GM12891 (cell line): ENCODE results near the gene ACSS3.

Experiments
- DNase-seq: peaks from one replicate; pipeline ENCODE4 v3.0.0; 2011; ENCODE audit warnings: low spot score; ENCODE audit not compliant: insufficient read length
- FAIRE-seq: peaks from 2 replicates; lab custom pipeline; 2011; peaks lifted over from hg19 to GRCh38; lab: Jason Lieb, UNC
- PAX5 ChIP-seq: IDR thresholded peaks from 2 replicates; pipeline ENCODE4 v1.6.1; 2011; ENCODE audit warnings: low read length, moderate library complexity, mild to moderate bottlenecking; ENCODE audit not compliant: insufficient read depth, severe bottlenecking
- POLR2A ChIP-seq: IDR thresholded peaks from 2 replicates; pipeline ENCODE4 v1.6.1; 2011; ENCODE audit warnings: low read depth, low read length, control low read depth
- POLR2AphosphoS5 ChIP-seq: IDR thresholded peaks from 2 replicates; pipeline ENCODE4 v1.6.1; 2011; ENCODE audit warnings: low read depth, low read length, control low read depth
- POU2F2 ChIP-seq: IDR thresholded peaks from 2 replicates; pipeline ENCODE4 v1.6.1; 2011; ENCODE audit warnings: low read depth, mild to moderate bottlenecking, control low read depth, low read length, moderate library complexity
- SPI1 ChIP-seq: IDR thresholded peaks from 2 replicates; pipeline ENCODE4 v1.6.1; 2011; ENCODE audit warnings: low read depth, low read length, control low read depth
- TAF1 ChIP-seq: IDR thresholded peaks from 2 replicates; pipeline ENCODE4 v1.6.1; 2011; ENCODE audit warnings: low read depth, low read length, control low read depth

ACSS3 gene

DNA sequence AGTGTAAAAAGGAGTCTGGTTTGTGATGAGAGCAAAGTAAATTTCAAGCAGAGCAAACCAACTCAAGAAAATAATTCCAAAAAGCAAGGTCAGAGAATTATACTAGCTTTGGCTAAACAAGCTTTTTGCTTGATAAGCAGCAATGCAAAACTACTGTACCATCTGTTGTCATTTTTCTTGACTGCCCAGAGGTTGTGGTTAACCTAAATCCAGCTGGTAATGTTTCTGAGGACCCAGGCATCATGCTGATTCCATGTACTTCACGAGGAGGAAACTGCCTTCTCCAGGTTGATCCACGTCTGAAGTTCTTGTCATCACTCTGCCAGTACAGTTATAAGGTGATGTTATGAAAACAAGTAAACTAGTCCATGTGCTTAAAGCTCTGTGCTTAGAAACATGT is 185.2 kb downstream of the ACSS3 start:
- TF ChIP-seq TAF1 (no peak), POLR2AphosphoS5 (no peak), PAX5 (no peak), SPI1 (no peak), POLR2A (no peak), POU2F2 (no peak)
- FAIRE-seq (peak; percentile 31), DNase-seq (no peak)

DNA sequence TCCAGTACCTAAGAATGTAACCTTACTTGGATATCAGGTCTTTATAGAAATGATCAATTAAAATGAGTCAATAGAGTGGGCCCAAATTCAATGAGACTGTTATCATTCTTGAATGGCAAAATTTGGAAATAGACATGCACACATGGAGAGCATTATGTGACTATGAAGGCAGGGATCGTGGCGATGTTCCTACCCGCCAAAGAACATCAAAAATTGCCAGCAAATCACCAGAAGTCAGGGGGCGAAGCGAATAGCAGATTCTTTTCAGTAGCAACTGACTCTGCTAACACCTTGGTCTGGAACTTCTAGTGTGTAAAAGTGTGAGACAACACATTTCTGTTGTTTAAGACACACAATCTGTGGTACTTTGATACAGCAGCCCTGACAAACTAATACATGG is 192.5 kb downstream of the ACSS3 start:
- TF ChIP-seq POLR2A (no peak), SPI1 (no peak), POLR2AphosphoS5 (no peak), PAX5 (no peak), POU2F2 (no peak), TAF1 (no peak)
- FAIRE-seq, result no peak
- no peak for DNase-seq

- no peak for TF ChIP-seq SPI1
- TF ChIP-seq POU2F2, result no peak
- TF ChIP-seq POLR2A, result no peak
- no peak for TF ChIP-seq TAF1
- TF ChIP-seq PAX5, result no peak
- TF ChIP-seq POLR2AphosphoS5, result no peak
- no peak for FAIRE-seq
- DNase-seq, result no peak
Measured at GRCh38 chr12:81274637-81275529, 197.0 kb downstream of the ACSS3 start.

DNA sequence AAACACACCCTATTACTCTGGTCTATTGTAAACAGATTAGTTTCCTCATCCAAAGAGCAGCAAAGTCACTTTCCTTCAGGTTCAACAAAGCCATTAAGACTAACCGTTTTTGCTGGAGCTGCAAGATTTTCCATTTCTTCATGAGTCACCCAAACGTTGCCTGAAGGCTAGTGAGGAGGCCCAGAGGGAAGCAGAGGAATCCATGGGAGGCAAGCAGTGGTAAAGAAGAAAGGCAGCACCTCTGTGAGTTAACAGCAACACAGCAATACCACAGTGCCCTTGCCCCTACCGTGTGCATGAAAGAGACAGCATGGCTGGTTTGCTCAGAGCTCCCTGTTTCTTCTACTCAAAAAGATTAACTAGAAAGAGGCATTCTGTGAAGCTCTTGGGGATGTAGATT is 206.3 kb downstream of the ACSS3 start:
- FAIRE-seq, result no peak
- no peak for TF ChIP-seq POLR2AphosphoS5
- no peak for TF ChIP-seq SPI1
- TF ChIP-seq PAX5, result no peak
- no peak for TF ChIP-seq POLR2A
- no peak for TF ChIP-seq POU2F2
- TF ChIP-seq TAF1, result no peak
- no peak for DNase-seq

GRCh38 chr12:81288651-81289050 is 210.8 kb downstream of the ACSS3 start:
- TF ChIP-seq POU2F2 (no peak), TAF1 (no peak), SPI1 (no peak), PAX5 (no peak), POLR2AphosphoS5 (no peak), POLR2A (no peak)
- FAIRE-seq, result no peak

DNA sequence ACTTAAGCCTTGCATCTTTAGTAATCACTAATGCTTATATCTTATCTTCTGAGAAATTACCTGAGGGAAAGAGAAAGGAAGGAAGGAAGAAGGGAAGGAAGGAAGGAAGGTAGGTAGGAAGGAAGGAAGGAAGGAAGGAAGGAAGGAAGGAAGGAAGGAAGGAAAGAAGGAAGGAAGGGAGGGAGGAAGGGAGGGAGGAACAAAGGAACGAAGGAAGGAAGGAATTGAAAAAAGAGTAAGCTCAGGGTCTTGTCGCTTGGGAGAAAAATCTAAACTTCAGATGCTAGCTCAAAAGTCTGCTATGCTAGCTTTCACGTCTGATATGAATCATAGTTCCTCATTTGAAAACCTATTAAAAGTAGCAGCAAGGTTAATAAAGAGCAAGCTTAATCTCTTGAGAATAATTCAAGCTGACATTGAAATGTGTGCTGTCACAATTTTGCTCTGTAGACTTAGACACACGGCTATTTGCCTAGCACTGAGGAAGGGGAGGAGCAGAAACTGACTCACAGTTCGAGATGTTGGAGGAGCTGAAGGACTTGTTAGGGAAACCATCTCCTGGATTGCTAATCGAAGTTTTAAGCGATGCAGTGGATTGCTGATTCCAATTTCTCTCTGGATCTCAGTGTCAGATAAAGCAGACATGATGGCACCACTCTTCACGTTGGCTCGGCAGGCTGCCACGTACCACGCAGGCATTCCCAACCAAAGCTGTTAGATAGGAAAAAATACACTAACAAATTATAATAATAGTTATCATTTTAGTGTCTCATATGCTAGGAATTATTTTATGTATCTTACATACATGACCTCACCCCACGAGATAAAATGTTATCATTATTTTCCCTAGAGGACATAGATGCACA is 216.7 kb downstream of the ACSS3 start:
- DNase-seq, result no peak
- TF ChIP-seq POLR2A, result no peak
- TF ChIP-seq POU2F2, result no peak
- TF ChIP-seq SPI1, result no peak
- no peak for TF ChIP-seq TAF1
- TF ChIP-seq POLR2AphosphoS5, result no peak
- no peak for TF ChIP-seq PAX5
- FAIRE-seq, result no peak

More at GRCh38 chr12:81288651-81289050, 210.8 kb downstream of the ACSS3 start:
- DNase-seq, result no peak

- no peak for FAIRE-seq
Measured at GRCh38 chr12:81295251-81295650, 217.4 kb downstream of the ACSS3 start.

GRCh38 chr12:81296556-81297305 is 218.9 kb downstream of the ACSS3 start:
- TF ChIP-seq POLR2AphosphoS5 (no peak), SPI1 (no peak)
- no peak for FAIRE-seq
- DNase-seq, result no peak

More at GRCh38 chr12:81295251-81295650, 217.4 kb downstream of the ACSS3 start:
- DNase-seq, result no peak
- TF ChIP-seq POLR2AphosphoS5, result no peak
- TF ChIP-seq POLR2A, result no peak
- no peak for TF ChIP-seq POU2F2
- no peak for TF ChIP-seq PAX5
- no peak for TF ChIP-seq TAF1
- no peak for TF ChIP-seq SPI1

GRCh38 chr12:81297601-81298000 is 219.7 kb downstream of the ACSS3 start:
- no peak for TF ChIP-seq PAX5
- no peak for TF ChIP-seq POLR2A
- no peak for TF ChIP-seq TAF1
- TF ChIP-seq POU2F2, result no peak
- TF ChIP-seq POLR2AphosphoS5, result no peak
- no peak for TF ChIP-seq SPI1
- DNase-seq, result no peak
- FAIRE-seq, result no peak
